NCI-H446 treated with DMSO at 0.1 percent for 48 hours (cell line): ENCODE results near the gene REN.

ENCODE experiments used
- DNase-seq: peaks from one replicate; lab custom pipeline; 2025; lab: John Stamatoyannopoulos, UW

The REN gene

DNA sequence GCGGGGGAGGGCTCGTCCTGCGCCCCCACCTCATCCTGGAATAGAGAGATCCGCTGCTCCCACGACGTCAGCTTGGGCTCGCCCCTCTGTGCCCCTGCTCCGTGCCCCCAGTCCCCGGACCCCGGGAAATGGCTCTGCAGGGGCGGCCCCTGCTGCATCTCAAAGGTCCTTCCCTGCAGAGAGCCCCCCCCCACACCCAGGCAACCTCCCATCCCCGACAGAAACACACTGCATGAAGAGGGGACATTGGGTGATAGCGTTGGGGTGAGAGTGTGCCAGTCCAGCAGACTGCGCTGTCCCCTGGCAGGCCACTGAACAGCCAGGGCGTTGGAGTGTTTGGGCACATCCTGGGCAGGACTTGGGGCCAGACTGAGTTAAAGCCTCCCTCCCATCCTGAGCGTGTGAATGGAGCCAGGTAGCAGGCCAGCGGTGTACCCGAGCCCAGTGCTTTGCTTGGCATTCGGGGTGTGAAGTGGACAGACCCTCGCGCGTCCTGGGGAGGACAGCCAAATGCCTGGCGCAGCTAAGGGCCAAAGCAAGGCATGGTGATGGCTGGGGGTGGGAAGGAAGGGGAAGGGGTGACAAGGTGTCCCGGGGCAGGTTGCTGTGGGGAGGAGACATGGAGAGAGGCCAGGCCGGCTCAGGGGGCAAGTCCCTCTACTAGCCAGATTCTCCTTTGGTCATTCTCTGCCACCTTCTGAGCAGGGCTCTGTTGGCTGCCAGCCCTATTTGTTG, 13.7 kb downstream of the REN start:
- no peak for DNase-seq

- peak; percentile 19 for DNase-seq
Observed at GRCh38 chr1:204151552-204152309, 14.4 kb downstream of the REN start, which contains the start of gene ETNK2. TSS of gene ETNK2 (minus strand) at chr1:204152044. CDS start at chr1:204151852, 192 bp downstream.

DNA sequence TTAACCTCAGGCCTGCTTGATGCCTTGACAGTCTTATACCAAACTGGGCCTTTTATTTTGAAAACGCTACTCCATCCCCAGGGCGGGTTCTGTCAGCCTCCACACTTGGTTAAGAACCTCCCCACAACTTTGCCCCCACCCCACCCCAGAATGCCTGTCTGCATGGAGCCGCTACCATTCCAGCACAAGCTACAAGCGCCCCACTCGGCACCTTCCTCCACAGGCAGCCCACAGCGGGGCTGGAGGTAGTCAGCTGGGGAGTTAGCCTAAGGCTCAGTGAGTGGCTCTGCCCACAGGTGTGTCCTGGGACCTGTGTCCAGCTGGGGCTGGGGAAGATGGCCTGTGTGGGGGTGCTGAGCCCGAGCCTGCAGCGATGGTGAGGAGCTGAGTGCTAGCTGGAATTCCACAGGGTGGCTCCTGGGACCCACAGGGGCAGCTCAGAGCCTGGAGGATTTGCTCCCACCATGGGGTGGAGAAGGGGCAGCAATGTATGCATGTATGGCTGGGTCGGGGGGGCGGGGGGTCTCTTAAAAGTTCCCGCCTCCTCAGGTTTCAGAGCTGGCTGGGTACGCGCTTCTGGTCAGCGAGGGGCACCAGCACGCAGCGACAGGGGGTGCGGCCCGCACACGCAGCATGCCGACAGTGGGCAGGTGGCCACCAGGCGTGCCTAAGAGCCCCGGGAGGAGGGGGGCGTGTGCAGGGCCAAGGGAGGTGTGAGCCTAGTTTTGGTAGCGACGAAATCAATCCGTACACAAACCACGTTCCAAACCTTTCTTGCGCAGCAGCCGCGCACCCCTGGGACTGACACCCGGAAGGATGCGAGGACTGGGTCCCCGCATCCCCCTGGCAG, 15.2 kb downstream of the REN start:
- no peak for DNase-seq

GRCh38 chr1:204149635-204150565, 16.2 kb downstream of the REN start:
- DNase-seq = no peak

DNA sequence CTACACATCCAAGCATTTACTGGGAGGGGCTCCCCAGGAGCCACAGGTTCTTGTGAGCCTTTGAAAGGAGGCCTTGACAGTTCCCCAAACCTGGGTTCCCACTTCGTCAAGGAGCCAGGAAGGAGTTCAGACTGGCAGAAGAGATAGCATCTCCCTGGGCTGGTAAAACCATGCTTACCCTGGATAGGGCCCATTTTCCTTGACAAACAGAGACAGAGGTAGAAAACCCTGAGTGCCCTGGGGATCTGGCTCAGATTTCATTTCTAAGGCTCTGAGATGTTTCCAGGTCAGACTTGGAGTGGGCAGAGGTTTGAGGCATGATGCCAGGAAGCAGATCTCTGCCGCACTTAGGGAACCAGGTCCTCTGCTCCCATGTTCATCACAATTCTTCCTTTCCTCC, 17.0 kb downstream of the REN start:
- no peak for DNase-seq

DNA sequence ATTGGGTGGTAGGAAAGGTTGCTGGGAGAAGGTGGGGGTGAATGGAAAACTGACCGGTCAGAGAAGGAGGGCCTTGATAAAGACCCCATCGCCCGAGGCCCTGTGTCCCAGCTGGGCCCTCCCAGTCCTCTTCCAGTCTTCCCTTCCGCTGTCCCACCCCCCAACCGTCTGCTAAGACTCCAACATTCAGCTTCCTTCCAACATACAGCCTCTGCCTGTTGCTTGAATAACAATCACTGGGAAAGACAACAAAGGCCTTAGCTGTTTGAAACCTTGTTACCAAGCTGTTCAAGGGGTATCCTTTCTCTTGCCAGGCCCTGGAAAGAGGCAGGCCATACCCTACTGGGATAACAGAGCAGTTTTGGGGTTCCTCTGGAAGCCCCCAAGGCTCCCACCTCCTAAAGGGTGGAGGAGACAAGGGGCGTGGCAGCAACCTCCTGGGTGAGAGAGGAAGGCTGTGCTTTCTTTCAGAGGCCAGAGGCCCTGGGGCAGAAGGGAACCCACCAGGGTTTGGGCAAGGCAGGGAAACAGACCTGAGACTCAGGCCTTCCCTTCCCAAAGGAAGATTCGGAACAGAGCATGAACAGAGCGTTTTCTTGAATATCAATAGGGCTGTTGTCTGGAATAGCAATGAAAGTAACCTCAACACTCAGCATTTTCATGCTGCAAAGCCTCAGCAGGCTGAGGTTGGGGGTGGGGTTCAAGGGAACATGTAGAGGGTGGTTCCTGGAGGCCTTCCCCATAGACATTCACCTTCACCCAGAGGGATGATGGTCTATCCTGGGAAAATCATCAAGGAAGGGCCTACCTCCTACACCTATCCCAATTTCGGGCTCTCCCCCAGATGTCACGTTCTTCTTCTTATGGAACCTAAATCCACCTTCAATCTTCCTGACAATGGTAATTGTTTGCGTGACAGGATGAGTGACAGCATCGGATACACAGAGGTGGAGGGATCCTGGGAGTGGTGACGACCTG, 18.4 kb downstream of the REN start:
- no peak for DNase-seq

GRCh38 chr1:204146965-204147364, 19.2 kb downstream of the REN start:
- DNase-seq = no peak

DNA sequence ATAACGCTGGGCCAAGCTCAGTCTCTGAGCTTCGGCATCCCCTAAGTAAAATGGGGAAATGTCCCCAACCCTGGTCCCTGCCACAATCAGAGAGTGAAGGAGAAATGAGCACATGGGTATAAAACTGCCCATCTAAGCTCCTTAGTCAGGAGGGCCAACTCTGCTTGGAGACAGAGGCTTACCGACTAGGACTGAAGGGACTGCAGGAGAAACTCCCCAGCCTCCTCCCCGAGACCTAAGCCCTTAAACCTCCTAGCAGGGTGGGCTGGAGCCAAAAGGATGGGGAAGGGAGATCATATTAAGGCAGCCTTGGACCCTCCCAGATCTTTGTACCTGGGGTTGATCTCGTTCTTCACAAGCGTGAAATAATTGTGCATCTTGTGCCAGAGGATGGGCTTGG, 19.8 kb downstream of the REN start:
- DNase-seq = no peak

- no peak for DNase-seq
Observed at GRCh38 chr1:204145033-204145504, 21.1 kb downstream of the REN start.

DNA sequence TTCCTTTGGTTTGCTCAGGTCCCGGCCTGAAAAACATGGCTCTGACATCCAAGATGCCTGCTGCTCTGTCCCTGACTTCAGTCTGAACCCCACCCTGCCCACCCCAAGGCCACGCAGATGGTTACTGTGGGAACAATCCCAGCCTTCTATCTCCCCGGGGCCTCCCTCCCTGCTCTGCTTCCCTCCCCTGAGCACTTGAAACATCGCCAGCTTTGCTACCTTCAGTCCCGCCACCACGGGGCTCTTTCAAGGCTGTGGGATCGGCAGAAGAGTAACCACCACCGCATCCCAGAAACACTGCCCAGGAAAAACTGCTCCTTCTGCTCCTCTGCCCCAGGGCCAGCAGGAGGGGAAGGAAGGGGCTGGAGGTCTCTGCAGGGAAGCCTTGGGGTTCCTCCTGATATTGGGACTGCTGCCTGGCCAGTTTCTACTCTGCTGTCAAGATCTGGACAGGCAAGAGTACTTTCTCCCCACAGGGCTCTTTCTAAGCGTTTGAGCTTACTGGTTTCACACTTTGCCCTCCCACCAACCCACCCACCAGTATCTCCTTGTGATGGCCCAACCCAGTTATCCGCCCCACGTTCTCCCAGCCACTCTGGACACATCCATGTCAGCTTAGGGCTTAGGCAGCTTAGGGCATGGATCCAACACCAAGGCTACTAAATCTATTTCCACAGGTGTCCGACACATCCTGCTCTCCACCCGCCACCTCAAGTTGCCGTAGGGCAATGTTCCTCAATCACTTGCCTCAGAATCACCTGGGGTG, 22.7 kb downstream of the REN start:
- no peak for DNase-seq

- DNase-seq = no peak
Observed at GRCh38 chr1:204142032-204142974, 23.8 kb downstream of the REN start.

- DNase-seq = no peak
Observed at GRCh38 chr1:204141131-204141530, 25.0 kb downstream of the REN start.

DNA sequence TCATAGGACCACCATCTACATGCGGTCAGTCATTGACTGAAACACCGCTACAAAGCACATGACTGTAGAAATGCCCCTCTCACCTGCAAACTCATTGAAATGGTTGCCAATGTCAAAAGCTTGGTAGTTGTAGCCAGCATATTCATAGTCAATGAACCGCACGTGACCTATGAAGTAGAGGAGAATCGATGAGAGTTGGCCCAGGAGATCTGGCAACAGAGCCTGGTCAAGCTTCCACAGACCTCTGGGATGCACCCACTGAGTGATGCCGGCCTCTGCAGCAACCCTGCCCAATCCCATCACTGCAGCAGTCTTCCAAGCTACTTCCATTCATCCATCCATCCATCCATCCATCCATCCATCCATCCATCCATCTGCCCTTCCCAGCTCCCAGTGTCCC, 26.2 kb downstream of the REN start:
- no peak for DNase-seq

DNA sequence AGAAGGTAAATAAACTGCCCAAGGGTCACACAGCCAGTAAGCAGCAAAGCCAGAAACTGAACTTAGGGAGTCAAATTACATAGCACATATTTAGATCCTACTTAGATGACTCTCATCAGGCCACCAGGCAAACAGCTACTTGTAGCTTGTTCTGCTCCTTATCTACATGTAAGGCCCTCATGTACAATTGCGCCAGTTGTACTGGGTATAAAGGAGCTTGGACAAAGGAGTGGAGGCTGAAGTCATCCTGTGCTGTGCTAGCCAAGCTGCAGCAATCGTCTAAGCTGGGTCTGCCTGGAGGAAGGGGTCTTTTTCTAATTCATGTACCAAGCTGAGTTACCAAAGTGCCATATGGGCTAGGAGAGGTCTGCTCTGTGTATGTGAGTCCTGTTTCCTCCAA, 27.0 kb downstream of the REN start:
- DNase-seq = no peak

DNA sequence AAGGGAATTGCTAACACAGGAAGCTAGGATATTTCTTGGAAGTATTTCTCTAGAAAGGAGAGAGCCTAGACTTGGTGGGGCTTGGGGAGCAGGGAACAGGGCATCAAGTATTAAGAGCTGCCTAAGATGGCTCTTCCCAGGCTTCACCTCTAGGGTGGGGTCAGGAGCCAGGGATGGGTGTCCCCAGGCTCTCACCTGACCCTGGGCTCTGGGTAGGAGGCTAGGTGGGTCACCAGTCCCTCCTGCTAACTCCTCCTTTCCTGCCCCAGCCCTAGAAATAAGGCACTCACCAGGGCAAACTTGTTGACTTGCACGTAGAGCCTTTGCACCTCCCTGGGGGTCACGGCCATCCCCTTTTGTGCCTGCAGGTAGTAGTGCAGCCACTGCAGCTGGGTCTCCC, 29.3 kb downstream of the REN start:
- DNase-seq = no peak

DNA sequence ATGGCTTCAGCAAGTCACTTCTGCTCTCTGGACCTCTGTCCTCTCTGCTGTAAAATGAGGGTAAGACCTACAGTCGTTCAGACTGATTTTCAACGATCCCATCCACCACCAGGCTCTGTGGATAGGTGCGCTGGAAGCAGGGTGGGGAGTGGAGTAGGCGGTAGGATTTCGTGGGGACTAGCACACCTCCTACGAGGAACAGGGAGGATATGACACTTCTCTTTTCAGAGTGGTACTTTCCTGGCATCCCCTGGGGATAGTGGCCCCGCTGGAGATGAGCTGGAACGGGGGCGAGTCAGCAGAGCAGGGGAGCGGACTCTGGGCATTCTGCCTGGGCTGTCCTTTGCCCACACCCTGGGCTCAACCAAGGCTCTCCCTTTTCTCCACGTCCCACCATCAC, 32.0 kb downstream of the REN start:
- no peak for DNase-seq

DNA sequence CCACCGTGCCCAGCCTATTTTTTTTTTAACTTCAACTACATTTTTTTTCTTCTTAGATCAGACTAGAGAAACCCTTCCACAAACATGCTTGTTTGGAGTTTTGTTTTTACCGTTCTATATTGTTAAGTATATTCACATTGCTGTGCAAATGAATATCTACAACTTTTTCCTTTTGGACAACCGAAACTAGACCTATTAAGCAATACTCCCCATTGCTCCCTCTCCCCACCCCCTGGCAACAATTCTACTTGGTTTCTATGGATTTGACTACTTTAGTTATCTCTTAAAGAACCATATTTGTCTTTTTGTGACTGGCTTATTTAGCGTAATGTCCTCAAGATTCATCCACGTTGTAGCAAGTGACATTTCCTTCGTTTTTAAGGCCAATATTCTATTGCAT, 33.4 kb downstream of the REN start:
- no peak for DNase-seq

GRCh38 chr1:204131978-204132377, 34.2 kb downstream of the REN start:
- DNase-seq = no peak
